GM21526 (cell line): ENCODE measurements around the gene ERGIC1.
"Not testable (repeated sequence)": the region's sequence is repeated elsewhere in the genome, so short reads cannot be mapped to it uniquely, and the experiment has no call there.

ENCODE experiments used
- ATAC-seq: cut with Tn5 transposase; IDR thresholded peaks from one replicate; pipeline ENCODE4 v1.9.1; 2021; ENCODE audit warnings: moderate library complexity; ENCODE audit not compliant: unreplicated experiment, low FRiP score

The ERGIC1 gene, protein sequence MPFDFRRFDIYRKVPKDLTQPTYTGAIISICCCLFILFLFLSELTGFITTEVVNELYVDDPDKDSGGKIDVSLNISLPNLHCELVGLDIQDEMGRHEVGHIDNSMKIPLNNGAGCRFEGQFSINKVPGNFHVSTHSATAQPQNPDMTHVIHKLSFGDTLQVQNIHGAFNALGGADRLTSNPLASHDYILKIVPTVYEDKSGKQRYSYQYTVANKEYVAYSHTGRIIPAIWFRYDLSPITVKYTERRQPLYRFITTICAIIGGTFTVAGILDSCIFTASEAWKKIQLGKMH

GRCh38 chr5:172833686-172834414 is at the start of gene ERGIC1:
Gene ERGIC1 (plus strand): TSS chr5:172834251. CDS start chr5:172834414, 163 bp downstream.
- ATAC-seq: peak; percentile 69

DNA sequence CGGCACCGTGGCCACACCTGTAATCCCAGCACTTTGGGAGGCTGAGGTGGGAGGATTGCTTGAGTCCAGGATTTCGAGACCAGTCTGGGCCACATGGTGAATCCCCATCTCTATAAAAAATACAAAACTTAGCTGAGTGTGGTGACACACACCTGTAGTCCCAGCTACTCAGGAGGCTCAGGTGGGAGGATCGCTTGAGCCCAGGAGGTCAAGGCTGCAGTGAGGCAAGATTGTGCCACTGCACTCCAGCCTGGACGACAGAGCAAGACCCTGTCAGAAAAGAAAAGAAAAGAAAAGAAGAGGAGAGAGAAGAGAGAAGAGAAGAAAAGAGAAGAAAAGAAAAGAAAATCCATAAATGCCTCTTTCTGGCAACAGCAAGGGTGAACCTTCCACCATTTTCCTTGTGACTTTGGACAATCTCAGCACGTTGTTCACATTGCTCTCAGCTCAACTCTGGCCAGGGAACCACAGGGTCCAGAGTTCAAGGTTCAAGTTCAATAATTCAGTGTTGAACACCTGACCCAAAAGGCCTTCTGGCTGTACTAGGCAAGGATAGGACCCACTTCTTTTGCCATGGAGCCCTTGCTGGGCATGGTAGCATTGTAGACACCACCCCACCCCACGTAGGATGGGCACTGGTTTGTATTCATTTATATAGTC is 48.5 kb upstream of the ERGIC1 start:
- ATAC-seq: no peak

- no peak for ATAC-seq
Observed at GRCh38 chr5:172786736-172787462, 47.2 kb upstream of the ERGIC1 start.

- not testable (repeated sequence) for ATAC-seq
Observed at GRCh38 chr5:172787538-172787937, 46.5 kb upstream of the ERGIC1 start.

DNA sequence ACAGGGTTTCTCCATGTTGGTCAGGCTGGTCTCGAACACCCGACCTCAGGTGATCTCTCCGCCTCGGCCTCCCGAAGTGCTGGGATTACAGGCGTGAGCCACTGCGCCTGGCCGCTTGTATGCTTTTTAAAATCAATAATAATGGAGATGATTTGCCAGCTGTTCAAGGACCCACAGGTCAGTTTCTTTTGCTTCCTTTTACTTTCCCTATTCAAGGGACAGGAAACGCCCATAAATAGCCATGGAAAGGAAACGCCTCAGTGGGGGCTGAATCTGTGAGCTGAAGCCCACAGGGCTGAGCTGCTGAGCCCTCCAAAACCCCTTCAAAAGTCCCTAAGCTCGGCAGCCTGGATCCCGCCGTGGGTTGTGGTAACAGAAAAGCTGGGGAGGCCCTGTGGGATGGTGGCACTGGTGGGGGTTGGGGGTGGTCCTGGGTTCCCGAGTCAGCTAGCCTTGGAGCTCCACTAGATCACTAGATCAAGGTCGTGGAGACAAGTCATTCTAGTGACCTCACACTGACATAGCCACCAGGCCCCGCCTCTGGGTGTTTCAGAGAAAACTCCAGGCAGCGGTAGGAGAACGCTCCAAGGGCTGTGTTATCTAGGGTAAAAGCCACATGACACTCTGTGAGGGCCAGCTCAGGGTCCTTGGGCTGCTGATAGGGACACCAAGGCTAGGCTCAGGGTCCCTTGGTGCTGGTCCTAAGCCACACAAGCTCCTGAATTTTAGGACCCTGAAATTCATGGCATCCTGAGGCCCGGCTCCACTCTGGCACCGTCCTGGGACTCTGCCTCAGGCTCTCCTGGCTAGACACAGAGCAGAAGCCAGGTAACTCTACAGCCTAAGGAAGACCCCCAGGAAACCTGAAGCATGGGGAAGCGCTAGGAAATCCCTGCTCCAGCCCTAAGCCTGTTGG is 45.0 kb upstream of the ERGIC1 start:
- ATAC-seq: no peak

- ATAC-seq: no peak
Observed at GRCh38 chr5:172789687-172790495, 44.2 kb upstream of the ERGIC1 start.

- no peak for ATAC-seq
Observed at GRCh38 chr5:172790496-172790889, 43.6 kb upstream of the ERGIC1 start.

DNA sequence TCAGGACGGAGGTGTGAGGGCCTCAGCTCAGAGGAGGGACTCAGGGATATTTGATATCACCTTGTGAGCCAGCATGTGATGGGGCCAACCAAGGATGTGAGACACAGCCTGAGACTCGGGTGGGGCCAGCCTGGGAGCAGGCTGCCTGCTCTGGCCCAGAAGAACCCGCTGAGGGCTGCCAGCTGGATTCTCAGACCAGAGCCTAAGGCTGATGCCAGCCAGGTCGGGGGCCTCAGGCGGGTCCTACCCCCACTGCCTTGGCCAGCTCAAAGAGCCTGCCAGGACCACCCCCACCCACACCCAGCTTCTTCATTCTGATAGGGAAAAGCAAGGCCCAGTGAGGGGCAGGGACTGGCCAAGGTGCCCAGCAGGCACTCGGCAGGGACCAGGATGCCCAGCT is 42.8 kb upstream of the ERGIC1 start:
- ATAC-seq: no peak

- no peak for ATAC-seq
Observed at GRCh38 chr5:172791726-172792445, 42.2 kb upstream of the ERGIC1 start.

DNA sequence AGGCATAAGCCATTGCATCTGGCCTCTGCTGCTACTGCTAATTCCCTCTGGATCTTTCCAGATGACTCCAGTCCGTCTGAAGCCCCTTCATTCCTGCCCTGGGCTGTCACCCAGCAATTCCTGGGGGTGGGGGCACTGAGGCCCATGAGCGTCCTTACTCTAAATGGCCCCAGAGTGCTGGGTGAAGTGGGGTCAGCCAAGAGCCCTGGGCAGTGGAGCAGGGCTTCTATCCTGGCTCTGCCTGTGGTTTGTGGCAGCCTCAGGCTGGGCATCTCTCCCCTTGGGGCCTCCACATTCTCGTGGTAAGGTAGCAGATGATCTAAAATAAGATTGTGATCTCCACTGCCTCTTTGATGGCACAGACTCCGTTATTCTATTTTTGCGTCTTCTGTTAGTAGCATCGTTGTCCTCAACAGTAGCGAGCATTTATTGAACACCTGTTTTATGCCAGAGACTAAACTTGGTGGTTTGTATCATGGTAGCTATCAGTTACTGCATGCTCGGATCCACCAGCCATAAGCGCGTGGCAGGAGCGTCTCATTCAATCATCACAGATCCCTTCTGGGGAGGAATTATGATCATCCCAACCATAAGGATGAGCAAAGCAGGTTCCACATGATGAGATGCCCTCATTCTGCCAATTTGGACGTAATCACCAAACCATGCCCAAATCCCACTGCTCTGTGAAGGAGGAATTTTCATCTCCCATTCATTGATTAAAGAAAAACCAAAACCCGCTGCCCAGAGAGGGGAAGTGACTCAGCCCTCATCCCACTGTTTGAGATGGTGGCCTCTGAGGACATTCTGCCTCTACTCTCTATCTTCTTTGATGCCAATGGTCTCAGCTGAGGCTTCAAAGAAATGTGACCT is 41.1 kb upstream of the ERGIC1 start:
- no peak for ATAC-seq

DNA sequence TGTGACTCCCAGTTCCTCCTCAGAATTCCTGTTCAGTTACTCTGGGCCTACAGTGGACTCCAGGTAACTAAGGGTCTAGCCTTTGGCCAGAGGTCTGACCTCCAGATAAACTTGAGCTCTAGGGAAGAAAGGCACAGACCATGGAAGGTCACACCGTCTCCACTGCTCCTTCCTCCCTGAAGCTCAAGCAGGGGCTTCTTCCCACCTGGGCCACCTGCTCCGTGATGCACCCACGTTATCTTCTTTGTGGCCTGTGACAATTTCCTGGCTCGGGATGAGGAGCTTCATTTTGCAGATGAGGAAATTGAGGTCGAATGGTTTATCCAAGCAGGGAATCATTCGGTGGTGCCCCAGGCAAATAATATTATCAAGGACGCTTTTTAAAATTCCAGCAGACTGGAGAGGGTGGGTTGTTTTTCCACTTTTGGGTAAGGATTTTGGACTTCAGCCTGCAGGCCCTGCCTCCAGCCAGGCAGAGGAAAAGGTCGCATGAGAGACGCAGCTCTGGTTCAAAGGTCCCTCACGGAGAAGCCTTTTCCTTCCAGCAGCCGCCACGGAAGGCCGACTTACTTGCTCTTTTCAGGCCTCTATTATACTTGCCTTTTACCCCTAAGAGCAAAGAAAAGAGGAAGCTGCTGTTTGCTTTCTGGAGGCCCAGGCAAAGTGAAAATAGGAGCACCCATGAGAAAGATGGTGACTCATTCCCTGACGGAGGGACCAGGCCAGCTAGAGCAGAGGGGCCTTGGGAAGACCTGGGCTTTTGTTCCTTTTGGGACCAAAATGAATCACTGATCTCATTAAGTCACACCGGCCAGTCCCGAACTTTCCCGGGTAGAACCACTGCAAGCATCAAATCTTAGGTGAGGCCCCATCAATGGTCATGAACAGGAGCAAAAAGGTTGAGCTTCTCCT is 40.2 kb upstream of the ERGIC1 start:
- no peak for ATAC-seq

GRCh38 chr5:172795318-172795977 is 38.6 kb upstream of the ERGIC1 start:
- ATAC-seq: no peak

GRCh38 chr5:172796306-172796705 is 37.7 kb upstream of the ERGIC1 start:
- no peak for ATAC-seq

GRCh38 chr5:172797771-172798191 is 36.3 kb upstream of the ERGIC1 start:
- no peak for ATAC-seq

- no peak for ATAC-seq
Observed at GRCh38 chr5:172798422-172799215, 35.4 kb upstream of the ERGIC1 start.
